Astrocyte (in vitro differentiated cells and primary cell): ENCODE results near the gene KCNAB3.

Source experiments
- CTCF ChIP-seq: IDR thresholded peaks from 2 replicates; pipeline ENCODE4 v1.5.1; 2011; ENCODE audit warnings: low read depth, mild to moderate bottlenecking, inconsistent platforms, low read length, moderate library complexity; ENCODE audit not compliant: insufficient read depth
- EZH2 ChIP-seq: IDR thresholded peaks from 2 replicates; pipeline ENCODE4 v1.6.1; 2012; ENCODE audit warnings: mild to moderate bottlenecking, low read length, inconsistent platforms; ENCODE audit not compliant: insufficient read depth

- TF ChIP-seq CTCF (no peak), EZH2 (no peak)
Measured at GRCh38 chr17:7885367-7886226, 44.1 kb downstream of the KCNAB3 start.
